SK-N-SH treated with all-trans-retinoic acid at 6 μM for 48 hours (cell line): ENCODE results near the gene GALNT17.

Source experiments
- CSDC2 ChIP-seq: fragments of 250-450 bp; sonication (Bioruptor Pico); IDR thresholded peaks from 2 replicates; pipeline ENCODE4 v1.5.0; 2020; ENCODE audit warnings: mild to moderate bottlenecking, moderate library complexity
- GLIS3 ChIP-seq: fragments of 250-450 bp; sonication (Bioruptor Pico); IDR thresholded peaks from 2 replicates; pipeline ENCODE4 v1.5.0; 2020; ENCODE audit warnings: mild to moderate bottlenecking, moderate library complexity
- ZNF565 ChIP-seq: fragments of 450-650 bp; formaldehyde crosslinking; conservative IDR thresholded peaks from 2 replicates; pipeline ENCODE4 v1.5.0; 2020; ENCODE audit warnings: low read depth, mild to moderate bottlenecking, moderate library complexity

DNA sequence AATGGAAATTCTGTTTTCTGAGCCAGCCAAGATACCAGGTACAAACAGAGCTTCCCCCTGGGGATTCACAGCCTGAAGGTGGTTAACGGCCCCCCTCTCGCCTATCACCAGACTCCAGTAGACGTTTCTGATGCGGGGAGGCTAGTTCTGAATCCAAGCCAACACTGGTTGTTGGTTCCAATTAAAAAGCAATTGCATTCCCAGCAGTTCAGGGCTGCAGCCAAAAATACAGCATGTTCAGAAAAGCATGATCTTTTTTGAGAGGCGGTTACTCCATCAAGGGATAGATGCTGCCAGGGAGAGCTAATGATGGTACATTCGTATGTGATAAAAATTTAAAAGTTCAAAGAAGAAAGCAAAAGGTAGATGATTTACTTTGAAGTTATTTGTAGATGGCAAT lies 481.0 kb downstream of the GALNT17 start:
- TF ChIP-seq ZNF565 (no peak), CSDC2 (CRISPR knock-in tag) (no peak), GLIS3 (CRISPR knock-in tag) (no peak)
